Muscle of arm (tissue), 12 donors: Measurements from ENCODE around the gene CEACAM7. TPM values are rescaled to one million over a fixed set of nuclear protein-coding genes. Genes with fewer than 3 reads are reported as not detected.
"Not testable (repeated sequence)": the region's sequence is repeated elsewhere in the genome, so short reads cannot be mapped to it uniquely, and the experiment has no call there.

Source experiments
- DNase-seq: peaks from one replicate; pipeline ENCODE4 v3.0.0-alpha.2; 2013
- polyA plus RNA-seq, 12 donors: library from polyadenylated mRNA; unstranded; fragments of 120-200 nt; gene quantifications; one replicate each; pipeline ENCODE4 v1.2.1, GENCODE V29; 2013; ENCODE audit not compliant: insufficient read length in 12 of 12

The CEACAM7 gene
- polyA plus RNA-seq, 12 donors, result not detected

- not testable (repeated sequence) for DNase-seq
These were observed 31.3 kb downstream of the CEACAM7 start for GRCh38 chr19:41656756-41657155.

- DNase-seq, result no peak
These were observed 35.8 kb downstream of the CEACAM7 start for GRCh38 chr19:41652250-41652649.

GRCh38 chr19:41649827-41650226 lies 38.2 kb downstream of the CEACAM7 start:
- DNase-seq, result no peak

GRCh38 chr19:41646589-41647204 lies 41.4 kb downstream of the CEACAM7 start:
- no peak for DNase-seq

- peak; percentile 17 for DNase-seq
These were observed 46.1 kb downstream of the CEACAM7 start for GRCh38 chr19:41641879-41642485.

GRCh38 chr19:41638641-41639081 lies 49.4 kb downstream of the CEACAM7 start:
- no peak for DNase-seq

GRCh38 chr19:41637484-41637883 lies 50.6 kb downstream of the CEACAM7 start:
- no peak for DNase-seq

- DNase-seq, result no peak
These were observed 59.9 kb downstream of the CEACAM7 start for GRCh38 chr19:41627966-41628675.

- peak; percentile 5 for DNase-seq
These were observed 61.2 kb downstream of the CEACAM7 start, which contains the start of gene CEACAM4 for GRCh38 chr19:41626877-41627276. Gene CEACAM4, minus strand, starts transcription at chr19:41627074. Its CDS starts 111 bp downstream, at chr19:41626963.

- DNase-seq, result no peak
These were observed 61.8 kb downstream of the CEACAM7 start for GRCh38 chr19:41626278-41626677.

- no peak for DNase-seq
These were observed 63.1 kb downstream of the CEACAM7 start for GRCh38 chr19:41624937-41625336.

- DNase-seq, result no peak
These were observed 63.6 kb downstream of the CEACAM7 start for GRCh38 chr19:41624515-41624914.

- DNase-seq, result no peak
These were observed 64.7 kb downstream of the CEACAM7 start for GRCh38 chr19:41623360-41623759.

Other genes starting within 250 kb of the CEACAM7 start
- gene DMAC2, start 248.4 kb downstream of the CEACAM7 start, polyA plus RNA-seq, result 10 to 100 TPM in 11 of 12 donors, not detected in 1; 34.6 to 76.0 (median 38.3) TPM
- under 1 TPM in 6 of 12 donors, not detected in 6; 0.19 to 0.46 (median 0.33) TPM for gene ERICH4, start 245.1 kb downstream of the CEACAM7 start, polyA plus RNA-seq
- gene CEACAM21, start 112.1 kb downstream of the CEACAM7 start, polyA plus RNA-seq, result 1 to 10 TPM in 8 of 12 donors, under 1 TPM in 2, not detected in 2; 0.85 to 2.2 (median 1.6) TPM
- under 1 TPM in 4 of 12 donors, not detected in 8; 0.09 to 0.79 (median 0.29) TPM for gene CEACAM4, start 61.2 kb downstream of the CEACAM7 start, polyA plus RNA-seq
- gene CEACAM5, start 20.4 kb upstream of the CEACAM7 start, polyA plus RNA-seq, result 10 to 100 TPM in 1 of 12 donors, under 1 TPM in 6, not detected in 5; 0.05 to 23.2 (median 0.21) TPM
- gene CEACAM6, start 67.3 kb upstream of the CEACAM7 start, polyA plus RNA-seq, result 1 to 10 TPM in 2 of 12 donors, under 1 TPM in 7, not detected in 3; 0.08 to 5.2 (median 0.21) TPM
- under 1 TPM in 3 of 12 donors, not detected in 9; 0.24 to 0.48 (median 0.40) TPM for gene CEACAM3, start 108.3 kb upstream of the CEACAM7 start, polyA plus RNA-seq
- gene LYPD4, start 156.4 kb upstream of the CEACAM7 start, polyA plus RNA-seq, result not detected
- not detected for gene DMRTC2, start 156.8 kb upstream of the CEACAM7 start, polyA plus RNA-seq
- 1,000 to 10,000 TPM in 11 of 12 donors, not detected in 1; 1,642 to 2,436 (median 1,937) TPM for gene RPS19, start 172.0 kb upstream of the CEACAM7 start, polyA plus RNA-seq
- gene CD79A, start 189.0 kb upstream of the CEACAM7 start, polyA plus RNA-seq, result 1 to 10 TPM in 1 of 12 donors, under 1 TPM in 9, not detected in 2; 0.48 to 9.8 (median 0.73) TPM
- 100 to 1,000 TPM in 2 of 12 donors, 10 to 100 TPM in 9, not detected in 1; 28.7 to 116 (median 35.3) TPM for gene ARHGEF1, start 194.9 kb upstream of the CEACAM7 start, polyA plus RNA-seq
- gene ERFL, start 240.2 kb upstream of the CEACAM7 start, polyA plus RNA-seq, result under 1 TPM in 8 of 12 donors, not detected in 4; 0.08 to 0.18 (median 0.11) TPM